Cardiac muscle cell (in vitro differentiated cells and primary cell): ENCODE data around the gene HM13. TPM values are rescaled to one million over a fixed set of nuclear protein-coding genes. Genes with fewer than 3 reads are reported as not detected.
A peak's percentile ranks its signal among the peaks of the same experiment; 100 is the strongest.
"Not testable (repeated sequence)": the region's sequence is repeated elsewhere in the genome, so short reads cannot be mapped to it uniquely, and the experiment has no call there.

Experiments used
- DNase-seq, 2 donors: peaks; one replicate each; pipeline versions ENCODE4 v3.0.0 to v3.0.0-alpha.2; 2010 to 2017; ENCODE audit warnings: low read depth in 1 of 2, low spot score in 1 of 2
- H3K27ac ChIP-seq: fragments of 200-600 bp; sonication (generic); 2 replicates; pipeline ENCODE4 v1.5.1; 2016
- H3K27me3 ChIP-seq: fragments of 200-600 bp; sonication (generic); 2 replicates; pipeline ENCODE4 v1.6.0; 2016; ENCODE audit warnings: control low read depth
- H3K36me3 ChIP-seq: fragments of 200-600 bp; sonication (generic); 2 replicates; pipeline ENCODE4 v1.5.1; 2016; ENCODE audit warnings: control low read depth
- H3K4me1 ChIP-seq: fragments of 200-600 bp; sonication (generic); 2 replicates; pipeline ENCODE4 v1.8.1; 2017; ENCODE audit warnings: low read depth, mild to moderate bottlenecking, mixed run types
- H3K4me3 ChIP-seq: fragments of 200-600 bp; sonication (generic); 2 replicates; pipeline ENCODE4 v1.5.1; 2016; ENCODE audit warnings: mild to moderate bottlenecking
- H3K9me3 ChIP-seq: fragments of 200-600 bp; sonication (generic); 2 replicates; pipeline ENCODE4 v1.5.1; 2017; ENCODE audit warnings: low read depth, mild to moderate bottlenecking, control low read depth
- CTCF ChIP-seq: IDR thresholded peaks from 2 replicates; pipeline ENCODE4 v1.5.1; 2012; ENCODE audit warnings: low read depth, mild to moderate bottlenecking, low read length
- polyA plus RNA-seq: library from polyadenylated mRNA; unstranded; fragments of >200 nt; fragmentation: Nextera tagmentation; extraction: Ambion mirVana; gene quantifications from 2 replicates; pipeline ENCODE4 v1.2.1, GENCODE V29; 2016
- total RNA-seq: library from RNA; depleted of rRNA; stranded (reverse); fragments of >200 nt; gene quantifications from 2 replicates; pipeline ENCODE4 v1.2.3, GENCODE V29; 2016

The HM13 gene
- total and polyA plus RNA-seq, 2 experiments from 2014 or later: 49.8 to 170 TPM

- peaks cover 11% of the 10 kb centered on the region for H3K4me1 ChIP-seq
- no peaks in the 10 kb centered on the region for H3K27me3 ChIP-seq
- DNase-seq: peak in 1 of 2 donors; percentile 50
- no peaks in the 10 kb centered on the region for H3K9me3 ChIP-seq
- peak; percentile 28 for TF ChIP-seq CTCF
- H3K36me3 ChIP-seq: no peaks in the 10 kb centered on the region
- no peak overlapping the region for H3K27ac ChIP-seq
- H3K4me3 ChIP-seq: no peak overlapping the region
Measured at GRCh38 chr20:31517373-31517772, 3.1 kb downstream of the HM13 start.

- H3K4me3 ChIP-seq, H3K36me3 ChIP-seq, H3K9me3 ChIP-seq, H3K27me3 ChIP-seq, DNase-seq, H3K4me1 ChIP-seq, H3K27ac ChIP-seq: not testable (repeated sequence)
Measured at GRCh38 chr20:31521267-31521666, 7.0 kb downstream of the HM13 start.

GRCh38 chr20:31522731-31523130 lies 8.5 kb downstream of the HM13 start:
- TF ChIP-seq CTCF: no peak
- Histone ChIP-seq H3K36me3 (peaks cover 5% of the 10 kb centered on the region), H3K9me3 (no peaks in the 10 kb centered on the region), H3K4me1 (no peaks in the 10 kb centered on the region), H3K27ac (no peak overlapping the region), H3K4me3 (no peak overlapping the region), H3K27me3 (no peaks in the 10 kb centered on the region)
- DNase-seq: no peak

GRCh38 chr20:31523361-31524283 lies 9.4 kb downstream of the HM13 start:
- Histone ChIP-seq H3K4me3 (no peak overlapping the region), H3K4me1 (no peaks in the 10 kb centered on the region), H3K27ac (no peak overlapping the region), H3K9me3 (no peaks in the 10 kb centered on the region), H3K27me3 (no peaks in the 10 kb centered on the region), H3K36me3 (peaks cover 13% of the 10 kb centered on the region)
- DNase-seq: peak in 1 of 2 donors; percentile 44
- TF ChIP-seq CTCF: no peak

GRCh38 chr20:31527266-31527665 lies 13.0 kb downstream of the HM13 start:
- Histone ChIP-seq H3K9me3 (no peaks in the 10 kb centered on the region), H3K4me3 (no peak overlapping the region), H3K27me3 (no peaks in the 10 kb centered on the region), H3K27ac (no peak overlapping the region), H3K4me1 (no peaks in the 10 kb centered on the region), H3K36me3 (peaks cover 26% of the 10 kb centered on the region)
- no peak for DNase-seq
- TF ChIP-seq CTCF: no peak

GRCh38 chr20:31535298-31535697 lies 21.1 kb downstream of the HM13 start:
- H3K36me3 ChIP-seq: peaks cover 38% of the 10 kb centered on the region
- H3K27me3 ChIP-seq: no peaks in the 10 kb centered on the region
- DNase-seq: no peak
- no peaks in the 10 kb centered on the region for H3K9me3 ChIP-seq
- no peak overlapping the region for H3K27ac ChIP-seq
- H3K4me3 ChIP-seq: no peak overlapping the region
- H3K4me1 ChIP-seq: no peaks in the 10 kb centered on the region
- no peak for TF ChIP-seq CTCF
